ENCODE measurements around the gene RRAS2.

DNA sequence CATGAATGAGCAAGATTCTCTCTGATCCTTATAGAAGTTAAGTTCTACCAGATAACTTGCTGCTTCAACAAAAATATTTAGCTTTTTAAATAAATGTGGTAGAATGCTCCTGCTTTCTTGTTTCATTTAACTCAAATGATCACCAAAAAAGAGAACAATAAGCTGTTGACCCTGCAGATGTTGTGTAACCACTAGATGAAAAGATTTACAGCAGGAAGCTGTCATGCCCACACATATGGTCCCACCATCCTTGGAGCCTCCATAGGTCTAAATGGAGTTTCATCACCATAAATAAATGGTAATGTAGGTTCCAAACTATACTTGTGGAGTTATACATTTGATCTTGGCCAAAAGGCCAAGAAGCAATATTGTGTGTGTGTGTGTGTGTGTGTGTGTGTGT is 118.8 kb downstream of the RRAS2 start:
- TF ChIP-seq, protein P1, sequence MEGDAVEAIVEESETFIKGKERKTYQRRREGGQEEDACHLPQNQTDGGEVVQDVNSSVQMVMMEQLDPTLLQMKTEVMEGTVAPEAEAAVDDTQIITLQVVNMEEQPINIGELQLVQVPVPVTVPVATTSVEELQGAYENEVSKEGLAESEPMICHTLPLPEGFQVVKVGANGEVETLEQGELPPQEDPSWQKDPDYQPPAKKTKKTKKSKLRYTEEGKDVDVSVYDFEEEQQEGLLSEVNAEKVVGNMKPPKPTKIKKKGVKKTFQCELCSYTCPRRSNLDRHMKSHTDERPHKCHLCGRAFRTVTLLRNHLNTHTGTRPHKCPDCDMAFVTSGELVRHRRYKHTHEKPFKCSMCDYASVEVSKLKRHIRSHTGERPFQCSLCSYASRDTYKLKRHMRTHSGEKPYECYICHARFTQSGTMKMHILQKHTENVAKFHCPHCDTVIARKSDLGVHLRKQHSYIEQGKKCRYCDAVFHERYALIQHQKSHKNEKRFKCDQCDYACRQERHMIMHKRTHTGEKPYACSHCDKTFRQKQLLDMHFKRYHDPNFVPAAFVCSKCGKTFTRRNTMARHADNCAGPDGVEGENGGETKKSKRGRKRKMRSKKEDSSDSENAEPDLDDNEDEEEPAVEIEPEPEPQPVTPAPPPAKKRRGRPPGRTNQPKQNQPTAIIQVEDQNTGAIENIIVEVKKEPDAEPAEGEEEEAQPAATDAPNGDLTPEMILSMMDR (IDR thresholded peaks at IDR 0.05), result no peak
- TF ChIP-seq POLR2A (IDR thresholded peaks at IDR 0.05), result no peak
